OCI-LY7 (cell line): ENCODE results near the gene DOCK4. TPM values are rescaled to one million over a fixed set of nuclear protein-coding genes. Genes with fewer than 3 reads are reported as not detected.

Experiments
- BruUV-seq: library from RNA; stranded (reverse); fragments of 400-500 nt; replicated peaks from 2 replicates; lab custom pipeline; 2021; lab: Mats Ljungman, UMichigan
- CTCF ChIA-PET: fragments of 300-600 bp; sonication (Branson Sonifier 250); formaldehyde crosslinking; loops from one replicate; lab custom pipeline; 2022; ENCODE audit warnings: antibody characterized with exemption; ENCODE audit not compliant: unreplicated experiment; lab: Charles Lee
- POLR2A ChIA-PET: fragments of 300-600 bp; sonication (Branson Sonifier 250); formaldehyde crosslinking; loops from one replicate; lab custom pipeline; 2022; ENCODE audit warnings: antibody characterized with exemption; lab: Charles Lee
- DNase-seq: peaks from one replicate; pipeline ENCODE4 v3.0.0-alpha.2; 2015; ENCODE audit warnings: low spot score
- H2AFZ ChIP-seq: fragments of 200-600 bp; sonication (generic), shearing (Covaris generic); 2 replicates; pipeline ENCODE4 v1.6.1; 2014; ENCODE audit warnings: mild to moderate bottlenecking, antibody characterized with exemption, low read length, moderate library complexity
- H3K27ac ChIP-seq: fragments of 200-600 bp; sonication (generic); 2 replicates; pipeline ENCODE4 v1.5.1; 2014; ENCODE audit warnings: mixed run types, low read depth, mild to moderate bottlenecking, moderate library complexity, low read length, inconsistent platforms; ENCODE audit not compliant: poor library complexity, severe bottlenecking
- H3K36me3 ChIP-seq: fragments of 200-600 bp; sonication (generic); 2 replicates; pipeline ENCODE4 v1.6.1; 2014; ENCODE audit warnings: mild to moderate bottlenecking, antibody characterized with exemption, low read length, moderate library complexity, mixed read lengths; ENCODE audit not compliant: insufficient read depth
- H3K4me1 ChIP-seq: fragments of 200-600 bp; sonication (generic); 2 replicates; pipeline ENCODE4 v1.5.1; 2014; ENCODE audit warnings: mild to moderate bottlenecking, low read length; ENCODE audit not compliant: insufficient read depth, poor library complexity, severe bottlenecking
- H3K4me2 ChIP-seq: fragments of 200-600 bp; sonication (generic); 2 replicates; pipeline ENCODE4 v1.6.1; 2014; ENCODE audit warnings: mild to moderate bottlenecking, low read length
- H3K4me3 ChIP-seq: fragments of 200-600 bp; sonication (generic); 2 replicates; pipeline ENCODE4 v1.5.1; 2014; ENCODE audit warnings: mild to moderate bottlenecking, low read depth, low read length; ENCODE audit not compliant: poor library complexity, severe bottlenecking
- H3K79me2 ChIP-seq: fragments of 200-600 bp; sonication (generic); 2 replicates; pipeline ENCODE4 v1.6.1; 2016; ENCODE audit warnings: low read depth, mild to moderate bottlenecking, low read length, moderate library complexity, mixed read lengths; ENCODE audit not compliant: insufficient read depth
- H3K9me2 ChIP-seq: fragments of 200-600 bp; sonication (generic); 2 replicates; pipeline ENCODE4 v1.6.1; 2016; ENCODE audit warnings: mild to moderate bottlenecking, low read length, mixed read lengths; ENCODE audit not compliant: insufficient read depth
- H3K9me3 ChIP-seq: fragments of 200-600 bp; sonication (generic); 2 replicates; pipeline ENCODE4 v1.6.1; 2014; ENCODE audit warnings: mild to moderate bottlenecking, mixed run types, low read length, mixed read lengths
- H4K20me1 ChIP-seq: fragments of 200-600 bp; sonication (generic); 2 replicates; pipeline ENCODE4 v1.6.1; 2014; ENCODE audit warnings: mild to moderate bottlenecking, antibody characterized with exemption, low read length, moderate library complexity, mixed read lengths; ENCODE audit not compliant: insufficient read depth
- CTCF ChIP-seq: fragments of 200-600 bp; sonication (generic); conservative IDR thresholded peaks from 2 replicates; pipeline ENCODE4 v1.5.1; 2014; ENCODE audit warnings: mild to moderate bottlenecking, antibody characterized with exemption, low read length, moderate library complexity, mixed read lengths
- EZH2phosphoT487 ChIP-seq: fragments of 200-600 bp; sonication (generic); IDR thresholded peaks from 2 replicates; pipeline ENCODE4 v1.6.1; 2018; ENCODE audit warnings: low read depth, borderline replicate concordance, mild to moderate bottlenecking, mixed run types, antibody characterized with exemption, low read length, moderate library complexity, mixed read lengths
- intact Hi-C: fragments of 100-400 bp; cut with micrococcal nuclease; formaldehyde crosslinking; loops from one replicate; pipeline ENCODE4 v1.10.0; 2022; ENCODE audit not compliant: unreplicated experiment
- total RNA-seq, 2 experiments: library from RNA; depleted of rRNA in 1 of 2; stranded (reverse); fragments of >200 nt in 1 of 2; shearing (Covaris generic) in 1 of 2; gene quantifications; 2 replicates each; pipeline ENCODE4 v1.2.3, GENCODE V29; 2014 to 2022

Gene DOCK4
- total RNA-seq, 2 experiments from 2014 or later, result 0.91 to 4.9 TPM

DNA sequence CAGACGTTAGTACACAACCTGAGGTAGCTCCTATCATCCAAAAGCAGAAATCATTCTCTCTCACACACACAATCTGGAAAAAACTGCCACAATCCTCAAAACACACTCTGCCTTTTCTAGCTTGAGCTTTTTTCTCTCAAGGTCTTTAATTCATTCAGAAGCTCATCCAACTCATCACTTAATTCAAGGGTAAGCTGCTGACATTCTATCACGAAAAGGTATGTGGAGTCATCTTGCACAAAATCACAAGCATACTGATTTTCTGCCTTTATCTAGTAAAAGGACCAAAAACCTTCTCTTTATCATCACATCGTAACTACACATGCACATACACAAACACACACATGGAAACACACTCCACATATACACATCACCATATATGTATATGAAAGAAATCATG lies 32.0 kb downstream of the DOCK4 start:
- Histone ChIP-seq H2AFZ (no peak overlapping the region), H3K27ac (no peak overlapping the region), H3K4me2 (no peak overlapping the region), H3K9me2 (no peaks in the 10 kb centered on the region), H3K79me2 (no peaks in the 10 kb centered on the region), H3K36me3 (no peaks in the 10 kb centered on the region), H3K4me1 (no peaks in the 10 kb centered on the region), H3K9me3 (no peaks in the 10 kb centered on the region), H3K4me3 (no peak overlapping the region), H4K20me1 (no peaks in the 10 kb centered on the region)
- CTCF ChIA-PET, result no interaction called here
- intact Hi-C loops, result no loop called here
- no TSS peak for BruUV-seq
- TF ChIP-seq CTCF (no peak), EZH2phosphoT487 (no peak)
- POLR2A ChIA-PET, result interaction anchor here (0.6 to 0.7 kb wide), 2 partner anchors 84 to 199 kb away, joined by 3 read pairs; no protein-coding TSS in a partner anchor
- no peak for DNase-seq

DNA sequence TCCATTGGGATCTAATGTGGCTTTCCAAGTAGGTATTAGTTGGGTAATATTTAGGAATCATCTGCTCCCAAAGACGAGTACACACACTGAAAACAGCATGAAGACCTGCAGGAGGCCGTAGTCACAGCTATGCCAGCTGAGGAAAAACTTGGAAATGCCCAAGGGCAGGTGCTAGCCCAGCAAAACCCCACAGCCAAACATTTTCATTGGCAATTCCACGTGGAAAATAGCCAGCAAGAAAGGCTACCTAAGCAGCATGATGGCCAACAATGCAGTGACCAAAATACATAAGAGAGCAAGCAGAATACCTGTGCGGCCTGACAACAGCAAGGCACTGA lies 32.7 kb downstream of the DOCK4 start:
- H3K4me2 ChIP-seq, result no peak overlapping the region
- no peak for DNase-seq
- BruUV-seq, result no TSS peak
- no peak overlapping the region for H3K4me3 ChIP-seq
- no peaks in the 10 kb centered on the region for H3K9me2 ChIP-seq
- ChIA-PET POLR2A (no interaction called here), CTCF (no interaction called here)
- no peak overlapping the region for H3K27ac ChIP-seq
- TF ChIP-seq EZH2phosphoT487 (no peak), CTCF (no peak)
- H3K4me1 ChIP-seq, result no peaks in the 10 kb centered on the region
- H4K20me1 ChIP-seq, result no peaks in the 10 kb centered on the region
- no peaks in the 10 kb centered on the region for H3K9me3 ChIP-seq
- no peak overlapping the region for H2AFZ ChIP-seq
- intact Hi-C loops, result no loop called here
- H3K79me2 ChIP-seq, result no peaks in the 10 kb centered on the region
- H3K36me3 ChIP-seq, result no peaks in the 10 kb centered on the region

GRCh38 chr7:112172870-112173567 lies 33.2 kb downstream of the DOCK4 start:
- Histone ChIP-seq H3K4me3 (no peak overlapping the region), H3K36me3 (no peaks in the 10 kb centered on the region), H3K4me2 (no peak overlapping the region), H3K27ac (no peak overlapping the region), H4K20me1 (no peaks in the 10 kb centered on the region), H3K9me3 (no peaks in the 10 kb centered on the region), H2AFZ (no peak overlapping the region), H3K4me1 (no peaks in the 10 kb centered on the region), H3K79me2 (no peaks in the 10 kb centered on the region), H3K9me2 (no peaks in the 10 kb centered on the region)
- POLR2A ChIA-PET, result no interaction called here
- intact Hi-C loops, result no loop called here
- CTCF ChIA-PET, result no interaction called here
- TF ChIP-seq EZH2phosphoT487 (no peak), CTCF (no peak)
- DNase-seq, result no peak
- BruUV-seq, result no TSS peak
